T-helper 2 cell treated with Interferon-gamma antibody and Interleukin-4, amounts not matched to agents 5 μg/mL and 100 μg/mL, for 36 hours (primary cell): Measurements from ENCODE around the gene PMFBP1.

Experiments used
- DNase-seq: peaks from one replicate; pipeline ENCODE4 v3.0.0; 2021; ENCODE audit warnings: low spot score
- H3K27ac Mint-ChIP-seq: one replicate; pipeline ENCODE4 v1.8.0; 2021; ENCODE audit warnings: mild to moderate bottlenecking, mixed read lengths
- H3K27me3 Mint-ChIP-seq: one replicate; pipeline ENCODE4 v1.8.0; 2021; ENCODE audit warnings: low read depth, mixed read lengths
- H3K36me3 Mint-ChIP-seq: one replicate; pipeline ENCODE4 v1.8.0; 2021; ENCODE audit warnings: low read depth, mixed read lengths
- H3K4me1 Mint-ChIP-seq: one replicate; pipeline ENCODE4 v1.8.0; 2021; ENCODE audit warnings: low read depth, mixed read lengths
- H3K4me3 Mint-ChIP-seq: one replicate; pipeline ENCODE4 v1.8.0; 2022; ENCODE audit warnings: mild to moderate bottlenecking, moderate library complexity, mixed read lengths
- H3K9me3 Mint-ChIP-seq: one replicate; pipeline ENCODE4 v1.8.0; 2021; ENCODE audit warnings: mixed read lengths

The PMFBP1 gene, protein sequence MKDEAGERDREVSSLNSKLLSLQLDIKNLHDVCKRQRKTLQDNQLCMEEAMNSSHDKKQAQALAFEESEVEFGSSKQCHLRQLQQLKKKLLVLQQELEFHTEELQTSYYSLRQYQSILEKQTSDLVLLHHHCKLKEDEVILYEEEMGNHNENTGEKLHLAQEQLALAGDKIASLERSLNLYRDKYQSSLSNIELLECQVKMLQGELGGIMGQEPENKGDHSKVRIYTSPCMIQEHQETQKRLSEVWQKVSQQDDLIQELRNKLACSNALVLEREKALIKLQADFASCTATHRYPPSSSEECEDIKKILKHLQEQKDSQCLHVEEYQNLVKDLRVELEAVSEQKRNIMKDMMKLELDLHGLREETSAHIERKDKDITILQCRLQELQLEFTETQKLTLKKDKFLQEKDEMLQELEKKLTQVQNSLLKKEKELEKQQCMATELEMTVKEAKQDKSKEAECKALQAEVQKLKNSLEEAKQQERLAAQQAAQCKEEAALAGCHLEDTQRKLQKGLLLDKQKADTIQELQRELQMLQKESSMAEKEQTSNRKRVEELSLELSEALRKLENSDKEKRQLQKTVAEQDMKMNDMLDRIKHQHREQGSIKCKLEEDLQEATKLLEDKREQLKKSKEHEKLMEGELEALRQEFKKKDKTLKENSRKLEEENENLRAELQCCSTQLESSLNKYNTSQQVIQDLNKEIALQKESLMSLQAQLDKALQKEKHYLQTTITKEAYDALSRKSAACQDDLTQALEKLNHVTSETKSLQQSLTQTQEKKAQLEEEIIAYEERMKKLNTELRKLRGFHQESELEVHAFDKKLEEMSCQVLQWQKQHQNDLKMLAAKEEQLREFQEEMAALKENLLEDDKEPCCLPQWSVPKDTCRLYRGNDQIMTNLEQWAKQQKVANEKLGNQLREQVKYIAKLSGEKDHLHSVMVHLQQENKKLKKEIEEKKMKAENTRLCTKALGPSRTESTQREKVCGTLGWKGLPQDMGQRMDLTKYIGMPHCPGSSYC

DNA sequence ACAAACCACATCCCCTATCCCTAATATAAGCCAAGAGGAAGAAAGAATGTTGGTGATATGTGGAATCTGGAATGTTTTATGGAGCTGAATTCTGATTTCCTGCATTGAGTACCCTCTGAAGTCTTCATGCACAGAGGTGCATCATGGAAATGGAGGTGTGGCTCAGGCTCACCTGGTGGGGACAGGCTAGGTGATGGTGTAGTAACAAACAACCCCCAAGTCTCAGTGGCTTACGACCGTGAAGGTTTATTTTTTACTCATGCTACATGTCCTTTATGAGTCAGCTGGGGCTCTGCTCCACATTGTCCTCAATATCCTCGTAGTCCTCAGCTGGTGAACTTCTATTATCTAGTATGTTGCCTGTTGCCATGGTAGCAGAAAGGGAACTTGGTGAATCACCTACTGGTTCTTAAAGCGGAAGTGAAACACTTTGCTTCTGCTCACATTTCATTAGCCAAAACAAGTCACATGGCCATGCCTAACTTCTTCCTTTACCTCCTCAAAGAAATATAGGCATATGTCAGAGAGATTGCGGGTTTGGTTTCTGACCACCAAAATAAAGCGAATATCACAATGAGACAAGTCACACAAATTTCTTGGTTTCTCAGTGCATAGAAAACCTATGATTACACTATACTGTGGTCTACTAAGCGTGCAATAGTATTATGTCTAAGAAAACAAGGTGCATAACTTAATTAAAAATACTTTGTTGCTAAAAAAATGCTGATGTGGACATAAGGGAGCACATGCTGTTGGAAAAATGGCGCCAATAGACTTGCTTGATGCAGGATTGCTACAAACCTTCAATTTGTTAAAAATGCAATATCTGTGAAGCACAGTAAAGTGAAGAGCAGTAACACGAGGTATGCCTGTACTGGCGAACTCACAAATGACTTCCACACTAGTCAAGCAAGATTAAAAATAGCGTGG is at the start of gene PMFBP1:
Gene PMFBP1 (minus strand): TSS at position 51 of the 930 bp plus-strand sequence. CDS start 947 bp downstream, outside the sequence.
- Mint-ChIP-seq H3K36me3 (no peaks in the 10 kb centered on the region), H3K9me3 (no peaks in the 10 kb centered on the region), H3K4me3 (no peak within 1 kb of the TSS), H3K27ac (no peak within 1 kb of the TSS), H3K27me3 (no peaks in the 10 kb centered on the region), H3K4me1 (no peaks in the 10 kb centered on the region)
- DNase-seq = peak; percentile 12

DNA sequence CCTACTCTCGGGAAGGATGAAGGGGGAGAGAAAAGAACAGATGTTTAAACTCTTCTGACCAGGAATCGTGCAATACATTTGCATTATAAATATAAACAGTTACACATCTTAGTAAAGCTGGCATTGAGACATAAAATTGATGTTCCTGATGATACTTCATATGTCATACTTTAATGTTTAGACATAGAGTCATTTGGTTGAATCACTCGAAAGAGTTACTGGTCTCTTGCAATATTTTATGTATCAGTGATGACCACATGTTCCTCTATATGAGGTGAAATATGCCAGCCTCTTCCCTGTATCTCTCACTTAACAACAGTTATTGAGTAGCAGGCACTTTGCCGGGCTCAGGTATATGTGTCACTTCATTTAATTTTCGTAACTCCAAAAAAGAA is 49.7 kb upstream of the PMFBP1 start:
- DNase-seq = no peak
- no peaks in the 10 kb centered on the region for H3K9me3 Mint-ChIP-seq
- H3K4me1 Mint-ChIP-seq = no peaks in the 10 kb centered on the region
- no peak overlapping the region for H3K4me3 Mint-ChIP-seq
- H3K27me3 Mint-ChIP-seq = no peaks in the 10 kb centered on the region
- H3K36me3 Mint-ChIP-seq = no peaks in the 10 kb centered on the region
- H3K27ac Mint-ChIP-seq = no peak overlapping the region

DNA sequence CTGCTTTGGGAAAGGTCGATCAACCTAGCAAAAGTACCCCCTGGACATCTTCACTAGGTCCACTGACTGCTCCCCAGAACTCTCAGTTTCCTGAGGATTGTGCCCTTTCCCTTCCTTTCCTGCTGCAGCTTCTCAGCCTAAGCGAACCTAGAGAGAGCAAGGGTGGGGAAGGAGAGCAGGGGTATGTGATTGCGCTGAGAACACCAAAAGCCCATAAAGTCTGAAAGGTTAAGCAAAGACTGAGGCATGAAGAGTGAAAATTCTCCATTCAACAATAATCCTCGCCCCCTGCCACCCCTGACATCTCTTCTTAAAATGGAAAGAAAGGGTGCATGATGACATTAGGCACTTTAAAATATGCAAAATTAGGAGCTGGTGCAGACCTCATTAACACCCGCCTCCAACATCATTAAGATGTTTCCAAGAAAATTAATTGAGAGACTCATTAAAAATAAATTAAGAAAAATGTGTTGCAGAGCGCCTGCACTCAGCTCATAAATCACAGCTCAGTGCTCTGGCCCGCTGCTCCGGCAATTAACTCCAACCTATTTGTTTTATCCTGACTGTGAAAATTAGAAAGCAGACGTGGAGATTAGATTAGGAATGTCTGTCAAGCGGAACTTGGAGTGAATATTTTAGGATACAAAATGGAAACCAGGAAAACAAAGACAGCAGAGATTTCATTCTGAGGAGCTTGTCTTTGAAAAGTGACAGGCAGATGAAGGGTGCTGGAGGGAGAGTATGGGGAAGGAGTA is 49.1 kb upstream of the PMFBP1 start:
- Mint-ChIP-seq H3K4me1 (no peaks in the 10 kb centered on the region), H3K36me3 (no peaks in the 10 kb centered on the region), H3K4me3 (no peak overlapping the region), H3K27me3 (no peaks in the 10 kb centered on the region), H3K9me3 (no peaks in the 10 kb centered on the region), H3K27ac (no peak overlapping the region)
- no peak for DNase-seq

DNA sequence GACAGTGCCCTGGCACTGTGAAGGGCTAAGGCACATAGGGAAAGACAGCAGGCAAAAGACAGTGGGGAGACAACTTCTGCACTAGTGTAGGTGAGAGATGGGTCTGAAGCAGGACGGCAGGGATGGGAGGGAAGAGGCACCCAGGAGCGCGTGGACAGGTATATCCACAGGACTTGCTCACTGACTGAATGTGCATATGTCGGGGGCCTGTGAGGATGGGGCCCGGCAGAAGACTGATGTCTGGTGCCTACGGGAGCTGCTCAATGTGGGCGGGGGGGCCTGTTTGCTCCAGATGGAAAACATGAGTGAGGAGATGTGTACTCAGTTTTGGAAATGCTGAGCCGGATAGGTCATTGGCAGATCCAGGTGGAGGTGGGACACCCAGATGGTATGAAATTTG is 47.3 kb upstream of the PMFBP1 start:
- Mint-ChIP-seq H3K27me3 (no peaks in the 10 kb centered on the region), H3K27ac (no peak overlapping the region), H3K9me3 (peaks cover 7% of the 10 kb centered on the region), H3K4me3 (no peak overlapping the region), H3K36me3 (no peaks in the 10 kb centered on the region), H3K4me1 (no peaks in the 10 kb centered on the region)
- no peak for DNase-seq

DNA sequence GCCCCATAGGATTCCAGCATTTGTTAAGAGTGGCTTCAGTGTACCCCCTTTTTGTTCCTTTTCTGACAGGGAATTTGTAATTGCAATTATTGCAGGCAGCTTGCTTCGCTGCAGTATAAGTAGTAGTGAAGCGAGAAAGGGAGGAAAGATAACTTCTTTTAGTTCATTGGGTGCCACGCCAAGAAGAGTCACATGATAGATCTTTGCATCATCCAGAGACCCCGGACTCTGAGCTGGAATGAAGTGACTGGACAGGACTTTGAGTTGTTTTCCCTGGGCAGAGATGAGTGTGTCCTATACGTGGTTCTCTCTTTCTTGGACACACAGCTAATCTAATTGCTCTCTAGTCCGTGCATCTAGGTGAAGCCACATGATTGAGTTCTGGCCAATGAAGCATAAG is 44.8 kb upstream of the PMFBP1 start:
- DNase-seq = no peak
- H3K9me3 Mint-ChIP-seq = peaks cover 7% of the 10 kb centered on the region
- H3K4me1 Mint-ChIP-seq = no peaks in the 10 kb centered on the region
- H3K4me3 Mint-ChIP-seq = no peak overlapping the region
- no peaks in the 10 kb centered on the region for H3K36me3 Mint-ChIP-seq
- no peaks in the 10 kb centered on the region for H3K27me3 Mint-ChIP-seq
- no peak overlapping the region for H3K27ac Mint-ChIP-seq

DNA sequence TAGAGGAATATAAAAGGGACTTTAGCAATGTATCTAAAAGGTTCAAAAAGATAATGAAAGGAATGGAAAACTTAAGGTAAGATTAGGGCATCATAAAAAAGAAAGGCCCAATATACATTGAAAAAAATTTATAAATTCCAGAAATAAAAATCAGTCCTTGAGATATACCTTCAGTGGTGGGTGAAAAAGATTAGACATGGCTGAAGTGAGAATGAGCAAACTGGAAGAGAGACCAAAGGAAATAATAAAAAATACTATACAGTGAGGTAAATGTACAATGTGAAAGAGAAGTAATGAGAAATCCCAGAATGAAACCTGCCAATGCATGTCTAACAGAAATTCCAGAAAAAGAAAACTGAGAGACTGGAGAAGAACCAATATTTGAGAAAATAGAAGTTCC is 42.9 kb upstream of the PMFBP1 start:
- Mint-ChIP-seq H3K4me1 (no peaks in the 10 kb centered on the region), H3K27ac (no peak overlapping the region), H3K4me3 (no peak overlapping the region), H3K27me3 (no peaks in the 10 kb centered on the region), H3K36me3 (no peaks in the 10 kb centered on the region), H3K9me3 (peaks cover 7% of the 10 kb centered on the region)
- DNase-seq = no peak

DNA sequence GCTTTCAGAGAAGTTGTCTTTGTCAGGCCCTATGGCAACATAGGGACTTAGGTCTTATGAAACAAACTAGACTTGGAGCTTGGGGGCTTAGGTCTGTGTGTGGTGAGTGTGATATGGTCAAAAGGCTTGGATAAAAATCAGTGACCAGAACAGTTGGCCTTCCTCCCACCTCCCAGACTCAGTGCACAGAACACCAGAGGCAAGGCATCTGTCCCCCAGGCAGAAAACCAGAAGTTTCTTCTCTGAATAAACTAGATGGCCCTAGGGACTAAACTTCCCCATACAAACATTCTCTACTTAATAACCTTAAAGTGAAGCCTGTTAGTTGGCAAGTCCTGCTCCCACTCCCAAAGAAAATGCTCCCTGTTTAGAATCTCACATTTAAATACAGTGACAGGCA is 39.2 kb upstream of the PMFBP1 start:
- no peak for DNase-seq
- Mint-ChIP-seq H3K27me3 (no peaks in the 10 kb centered on the region), H3K4me1 (no peaks in the 10 kb centered on the region), H3K4me3 (no peak overlapping the region), H3K36me3 (no peaks in the 10 kb centered on the region), H3K9me3 (peaks cover 7% of the 10 kb centered on the region), H3K27ac (no peak overlapping the region)

DNA sequence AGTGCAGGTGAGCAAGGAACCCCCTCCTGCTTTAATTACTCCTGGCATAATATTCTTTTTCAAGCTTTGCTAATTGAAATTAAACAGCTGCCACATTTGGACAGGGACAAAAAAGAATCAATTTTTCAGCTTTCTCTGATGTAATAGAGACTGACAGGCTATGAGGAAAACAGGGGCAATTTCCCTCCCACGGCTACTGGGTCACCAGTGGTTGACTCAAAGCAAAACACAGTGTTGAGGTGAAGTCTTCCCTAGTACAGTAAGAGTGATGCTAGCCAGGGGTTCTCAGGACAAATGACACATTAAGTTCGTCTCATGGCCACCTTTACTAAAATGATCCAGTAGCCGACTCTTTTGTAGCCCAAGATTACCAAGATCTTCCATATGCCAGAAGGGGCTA is 38.6 kb upstream of the PMFBP1 start:
- Mint-ChIP-seq H3K9me3 (peaks cover 7% of the 10 kb centered on the region), H3K27ac (no peak overlapping the region), H3K4me3 (no peak overlapping the region), H3K36me3 (no peaks in the 10 kb centered on the region), H3K4me1 (no peaks in the 10 kb centered on the region), H3K27me3 (no peaks in the 10 kb centered on the region)
- DNase-seq = no peak

DNA sequence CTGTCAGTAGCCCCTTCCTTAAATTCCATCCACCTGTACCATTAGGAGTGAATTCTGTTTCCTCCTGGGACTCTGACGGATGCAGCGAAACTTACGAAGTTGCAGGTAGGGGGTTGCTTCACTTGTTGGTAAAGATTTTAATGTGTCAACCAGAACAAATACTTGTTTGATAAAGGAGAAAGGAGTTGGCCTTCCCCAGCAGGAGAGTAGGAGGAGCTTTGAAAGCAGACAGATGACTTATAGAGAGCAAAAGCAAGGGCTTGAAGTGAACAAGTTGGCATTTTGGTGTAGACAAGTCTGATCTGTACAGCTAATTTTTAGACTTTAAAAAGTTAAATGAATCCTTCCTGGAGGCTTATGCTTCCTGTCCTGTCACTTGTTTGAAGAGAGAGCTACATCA is 38.1 kb upstream of the PMFBP1 start:
- no peaks in the 10 kb centered on the region for H3K36me3 Mint-ChIP-seq
- H3K4me3 Mint-ChIP-seq = no peak overlapping the region
- no peaks in the 10 kb centered on the region for H3K27me3 Mint-ChIP-seq
- no peak for DNase-seq
- H3K27ac Mint-ChIP-seq = no peak overlapping the region
- no peaks in the 10 kb centered on the region for H3K4me1 Mint-ChIP-seq
- H3K9me3 Mint-ChIP-seq = peaks cover 5% of the 10 kb centered on the region

DNA sequence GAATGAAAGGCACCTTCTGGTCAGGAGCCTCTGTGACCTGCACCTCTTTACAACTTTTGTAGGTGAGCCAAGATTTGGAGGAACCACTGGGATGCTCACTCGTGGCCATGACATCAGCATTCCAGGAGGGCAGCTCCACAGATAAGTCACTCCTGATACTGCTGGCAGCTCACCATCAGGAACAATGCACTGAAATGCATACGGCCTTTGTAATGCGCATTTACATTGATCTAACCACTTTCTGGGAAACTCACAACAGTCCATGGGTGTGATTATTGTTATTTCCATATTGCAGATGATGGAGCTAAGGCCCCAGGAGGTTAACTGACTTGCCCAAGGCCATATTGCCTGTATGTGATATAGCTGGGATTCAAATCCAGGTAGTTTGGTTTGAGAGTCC is 34.3 kb upstream of the PMFBP1 start:
- Mint-ChIP-seq H3K27me3 (no peaks in the 10 kb centered on the region), H3K4me1 (peaks cover 13% of the 10 kb centered on the region), H3K27ac (no peak overlapping the region), H3K36me3 (no peaks in the 10 kb centered on the region), H3K4me3 (no peak overlapping the region), H3K9me3 (no peaks in the 10 kb centered on the region)
- no peak for DNase-seq

DNA sequence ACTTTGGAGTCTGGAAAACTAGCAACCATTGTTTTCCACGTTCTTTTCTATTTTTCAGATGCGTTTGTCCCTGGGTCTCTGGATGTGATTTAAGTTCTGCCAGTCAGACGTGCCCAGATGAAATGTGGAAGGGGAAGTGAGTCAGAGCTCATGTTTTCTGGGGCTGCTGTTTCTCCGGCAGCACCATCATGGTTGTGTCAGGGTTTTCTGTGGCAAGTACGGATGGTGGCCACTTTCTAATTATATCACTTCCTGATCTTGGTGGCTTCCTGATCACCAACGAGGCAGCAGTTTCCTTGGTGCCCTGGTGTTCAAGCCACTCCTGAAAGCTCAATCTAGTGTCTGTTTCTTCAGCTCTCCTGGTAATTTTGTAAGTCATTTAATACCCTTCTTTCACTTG is 31.4 kb upstream of the PMFBP1 start:
- Mint-ChIP-seq H3K36me3 (no peaks in the 10 kb centered on the region), H3K4me3 (peak overlapping the region; percentile 66), H3K4me1 (peaks cover 13% of the 10 kb centered on the region), H3K27ac (peak overlapping the region; percentile 64), H3K27me3 (no peaks in the 10 kb centered on the region), H3K9me3 (no peaks in the 10 kb centered on the region)
- peak; percentile 35 for DNase-seq

DNA sequence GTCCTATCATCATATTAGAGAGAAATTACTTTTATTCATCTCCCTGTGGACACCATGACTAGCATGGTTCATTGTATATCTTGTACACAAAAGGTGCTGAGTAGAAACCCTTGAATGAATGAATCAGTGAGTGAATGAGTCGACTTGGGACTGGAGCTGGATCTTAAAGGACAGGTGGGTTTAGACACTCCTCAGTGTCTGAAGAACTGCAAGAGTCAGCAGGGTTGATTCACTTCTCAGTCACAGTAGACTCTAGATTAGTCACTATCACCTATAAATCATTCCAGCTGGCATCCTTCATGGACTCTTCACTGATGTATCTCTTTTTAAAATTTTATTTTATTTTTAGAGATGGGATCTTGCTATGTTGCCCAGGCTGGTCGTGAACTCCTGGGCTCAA is 30.1 kb upstream of the PMFBP1 start:
- DNase-seq = no peak
- no peak overlapping the region for H3K27ac Mint-ChIP-seq
- no peaks in the 10 kb centered on the region for H3K36me3 Mint-ChIP-seq
- H3K4me1 Mint-ChIP-seq = peaks cover 13% of the 10 kb centered on the region
- no peak overlapping the region for H3K4me3 Mint-ChIP-seq
- H3K27me3 Mint-ChIP-seq = no peaks in the 10 kb centered on the region
- H3K9me3 Mint-ChIP-seq = no peaks in the 10 kb centered on the region

DNA sequence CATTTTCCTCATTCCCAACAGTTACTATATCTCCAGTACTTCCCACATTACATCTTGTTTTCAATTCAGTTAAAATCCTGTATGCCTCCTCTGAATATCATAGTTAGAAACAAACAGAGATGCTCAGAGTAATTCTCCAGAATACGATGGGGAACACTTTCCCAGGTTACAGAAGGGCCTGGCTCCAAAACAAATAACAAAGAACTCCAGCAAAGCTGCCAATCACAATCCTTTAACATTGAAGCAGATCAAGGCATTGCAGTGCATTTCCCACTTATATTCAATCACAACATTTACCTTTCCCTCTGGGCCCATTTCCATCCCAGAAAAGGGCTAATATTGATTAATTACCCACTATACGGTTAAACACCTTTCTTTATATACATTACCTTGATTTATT is 29.4 kb upstream of the PMFBP1 start:
- no peak for DNase-seq
- Mint-ChIP-seq H3K36me3 (no peaks in the 10 kb centered on the region), H3K9me3 (no peaks in the 10 kb centered on the region), H3K27ac (no peak overlapping the region), H3K4me3 (no peak overlapping the region), H3K27me3 (no peaks in the 10 kb centered on the region), H3K4me1 (peaks cover 13% of the 10 kb centered on the region)
